Stimulated activated CD4-positive, alpha-beta T cell treated with anti-CD3 and anti-CD28 coated beads, Interleukin-12 subunit alpha, Interleukin-12 subunit beta, amount 100 ng/mL, for 4 hours (primary cell): ENCODE measurements around the gene C12orf57.

Experiments used
- DNase-seq: peaks from one replicate; pipeline ENCODE4 v3.0.0-alpha.2; 2020

C12orf57 gene

DNA sequence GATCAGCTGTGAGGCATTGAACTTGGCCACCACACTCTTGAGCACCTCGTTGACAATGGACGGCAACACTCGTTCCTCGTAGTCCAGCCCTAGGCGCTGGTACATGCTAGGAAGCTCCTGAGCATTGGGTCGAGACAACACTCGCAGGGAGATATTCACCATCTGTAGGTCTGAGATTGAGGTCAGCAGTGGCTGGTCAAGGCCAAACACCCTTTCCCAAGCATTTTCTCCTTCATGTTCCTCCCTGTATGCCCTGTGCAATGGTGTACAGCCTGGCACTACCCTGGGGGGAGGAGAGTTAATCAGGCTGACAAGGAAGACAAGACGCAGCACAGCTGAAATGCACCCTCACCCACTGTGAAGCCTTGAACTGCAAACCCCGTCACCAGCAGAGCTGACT, 24.6 kb downstream of the C12orf57 start:
- no peak for DNase-seq

DNA sequence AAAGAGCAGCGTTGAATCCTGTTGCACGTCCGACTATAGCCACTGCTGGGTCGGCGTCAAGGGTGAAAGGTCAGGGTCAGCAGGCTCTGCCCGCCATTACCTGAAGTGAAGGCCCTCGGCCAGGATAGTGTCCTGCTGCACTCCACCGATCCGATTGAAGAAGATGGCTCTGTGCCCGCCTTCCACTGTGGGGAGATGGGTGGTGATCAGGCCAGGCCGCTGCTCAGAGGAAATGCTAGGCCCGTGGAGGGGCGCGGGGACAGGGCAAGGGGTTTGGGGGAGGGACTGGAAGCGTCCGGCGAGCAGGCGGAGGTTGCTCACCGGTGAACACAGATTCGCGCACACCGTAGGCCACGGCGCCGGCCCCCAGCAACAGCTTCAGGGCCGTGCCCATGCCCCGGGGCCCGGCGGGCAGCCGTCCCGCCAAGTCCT, 26.3 kb downstream of the C12orf57 start:
- no peak for DNase-seq

- no peak for DNase-seq
Measured at GRCh38 chr12:6974180-6974579, 30.4 kb downstream of the C12orf57 start.

- no peak for DNase-seq
Measured at GRCh38 chr12:6975297-6976032, 31.6 kb downstream of the C12orf57 start.

DNA sequence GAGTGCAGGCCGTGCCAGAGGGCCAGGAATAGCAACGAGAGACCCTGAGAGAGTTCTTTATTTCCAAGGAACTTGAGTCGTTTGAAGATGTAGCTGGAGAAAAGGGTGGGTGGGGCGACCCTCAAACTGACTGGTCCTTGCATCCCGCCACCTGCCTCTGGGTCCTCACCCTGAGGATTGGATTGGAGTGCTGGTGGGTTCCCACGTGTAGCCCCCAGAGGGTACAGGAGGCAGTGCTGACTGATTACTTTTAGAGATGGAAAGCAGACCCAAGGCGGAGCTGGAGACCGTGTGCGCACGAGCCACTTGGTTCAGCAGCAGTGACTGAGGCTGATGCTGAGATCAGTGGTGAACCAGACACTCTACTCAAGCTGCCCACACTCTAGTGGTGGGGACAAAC, 33.8 kb downstream of the C12orf57 start:
- DNase-seq = no peak

DNA sequence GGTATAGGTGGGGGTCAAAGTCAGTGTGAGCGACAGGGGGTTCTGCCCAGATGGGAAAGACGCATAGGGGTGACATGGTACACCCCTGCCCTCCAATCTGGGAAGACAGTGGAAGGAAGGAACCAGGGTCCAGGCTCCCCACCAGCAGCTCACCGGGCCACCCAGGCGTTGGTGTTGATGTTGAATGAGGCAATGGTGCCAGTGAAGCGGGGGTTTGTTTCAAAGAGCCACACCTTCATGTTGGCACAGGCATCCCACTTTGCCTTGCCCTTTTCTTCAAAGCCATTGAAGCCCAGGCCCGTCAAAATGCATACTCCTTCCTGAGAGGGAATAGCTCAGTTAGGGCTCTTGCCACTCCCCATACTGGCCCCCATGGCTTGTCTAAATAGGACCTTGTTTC, 34.4 kb downstream of the C12orf57 start:
- no peak for DNase-seq

GRCh38 chr12:6978611-6979011, 34.8 kb downstream of the C12orf57 start:
- no peak for DNase-seq

DNA sequence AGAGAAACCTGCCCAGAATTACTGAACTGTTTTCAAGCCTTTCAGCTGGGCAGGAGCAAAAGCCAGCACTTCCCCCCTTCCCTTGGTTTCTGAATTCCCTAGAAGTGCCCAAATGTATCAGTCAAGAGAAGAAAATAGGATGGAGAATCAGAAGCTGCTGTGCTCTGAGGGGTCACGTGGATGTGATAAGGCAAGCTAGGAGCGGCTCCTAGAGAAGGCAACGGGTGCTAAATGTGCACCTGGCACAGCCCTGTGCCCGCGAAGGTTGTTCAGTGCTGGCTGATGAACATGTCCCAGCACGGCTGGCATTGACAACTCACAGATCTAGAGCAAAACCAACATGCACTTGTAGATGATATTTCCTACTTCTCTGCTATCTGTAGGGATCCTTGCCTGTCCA, 35.2 kb downstream of the C12orf57 start:
- no peak for DNase-seq

GRCh38 chr12:6979453-6979852, 35.6 kb downstream of the C12orf57 start:
- no peak for DNase-seq

GRCh38 chr12:6980075-6980474, 36.3 kb downstream of the C12orf57 start:
- DNase-seq = no peak

GRCh38 chr12:6980740-6981139, 36.9 kb downstream of the C12orf57 start:
- no peak for DNase-seq

GRCh38 chr12:6981152-6982052, 37.6 kb downstream of the C12orf57 start:
- no peak for DNase-seq

DNA sequence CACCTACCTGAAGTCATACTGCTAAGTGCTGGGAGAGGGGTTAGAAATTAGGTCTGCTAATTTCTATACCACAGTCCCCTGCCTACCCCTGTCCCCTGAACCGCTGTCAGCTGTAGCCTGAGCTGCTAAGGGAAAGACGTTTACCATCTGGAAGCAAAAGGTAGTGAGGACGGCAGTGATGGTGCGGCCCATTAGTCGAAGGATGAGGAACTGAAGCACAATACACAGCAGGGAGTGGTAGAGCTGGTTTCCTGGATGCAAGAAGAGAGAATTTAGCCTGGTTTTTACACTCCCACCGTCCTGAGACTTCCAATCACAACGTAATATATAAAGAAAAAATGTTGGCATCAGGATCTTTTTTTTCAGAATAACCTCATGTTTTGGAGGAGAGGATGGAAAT, 38.7 kb downstream of the C12orf57 start:
- no peak for DNase-seq

- DNase-seq = no peak
Measured at GRCh38 chr12:6987956-6988553, 44.2 kb downstream of the C12orf57 start.
